Activated CD4-positive, alpha-beta T cell treated with anti-CD3 and anti-CD28 coated beads for 24 hours (primary cell): ENCODE measurements around the gene ERFL.

Source experiments
- DNase-seq, 2 donors: peaks; one replicate each; pipeline ENCODE4 v3.0.0-alpha.2; 2020; ENCODE audit warnings: low read depth in 2 of 2

Gene ERFL

GRCh38 chr19:41859618-41860418 lies 68.4 kb downstream of the ERFL start, which contains the start of gene RPS19:
RPS19 (plus strand) TSS chr19:41860255; CDS start chr19:41860775, 520 bp downstream.
- DNase-seq = peak; percentile 97

- no peak for DNase-seq
These were observed 69.0 kb downstream of the ERFL start for GRCh38 chr19:41859213-41859617.
